Loucy (cell line): Measurements from ENCODE around the gene DNAJA3.

Experiments used
- EZH2phosphoT487 ChIP-seq: fragments of 200-600 bp; IDR thresholded peaks from 2 replicates; pipeline ENCODE4 v1.6.1; 2018; ENCODE audit warnings: antibody characterized with exemption, mild to moderate bottlenecking, moderate library complexity, borderline replicate concordance
- TF ChIP-seq, protein P1 (sequence below): fragments of 200-600 bp; sonication (generic); conservative IDR thresholded peaks from 2 replicates; pipeline ENCODE4 v1.5.1; 2014; ENCODE audit warnings: mild to moderate bottlenecking, antibody characterized with exemption, low read length

DNA sequence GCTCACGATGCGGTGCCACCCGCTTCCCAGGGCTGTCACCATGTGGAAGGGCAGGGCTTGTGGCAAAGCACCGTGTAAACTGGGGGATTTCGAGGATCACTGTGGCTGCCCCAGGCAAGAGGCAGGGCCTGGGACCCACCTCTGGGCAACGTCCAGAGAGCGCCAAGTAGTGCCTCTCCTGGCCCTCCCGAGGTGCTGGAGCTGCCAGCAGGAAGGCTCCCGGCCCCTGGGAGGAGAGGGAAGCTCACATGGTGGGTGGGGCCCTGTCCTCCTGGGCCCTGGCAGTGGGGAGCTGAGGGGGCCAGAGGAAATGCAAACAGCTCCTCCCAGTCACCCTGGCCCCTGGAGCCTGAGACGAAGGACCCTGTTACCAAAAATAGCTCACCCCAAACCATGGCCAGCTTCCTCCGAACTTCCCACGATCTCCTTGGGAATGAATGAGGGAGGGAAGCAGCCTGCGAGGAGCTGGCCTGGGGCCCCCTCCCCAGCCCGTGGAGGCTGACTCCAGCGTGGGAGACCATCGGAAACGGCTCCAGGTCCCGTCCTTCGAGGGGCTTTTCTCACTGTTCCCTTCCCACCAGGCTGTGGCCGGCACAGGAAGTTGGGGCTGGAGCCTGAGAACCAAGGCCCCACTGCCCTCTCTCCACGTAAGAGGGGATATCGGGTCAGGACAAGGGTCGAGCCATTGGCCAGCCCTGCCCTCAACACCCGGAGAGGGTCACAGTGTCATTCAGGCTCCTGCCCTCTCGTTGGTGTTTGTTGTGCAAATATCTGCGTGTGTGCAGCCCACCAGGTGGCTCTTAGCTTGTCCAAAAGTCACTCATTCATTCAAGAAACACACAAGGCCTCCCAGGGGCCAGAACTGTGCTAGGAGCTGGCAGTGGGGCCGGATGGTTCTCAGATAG, 36.4 kb upstream of the DNAJA3 start:
- TF ChIP-seq, protein P1, sequence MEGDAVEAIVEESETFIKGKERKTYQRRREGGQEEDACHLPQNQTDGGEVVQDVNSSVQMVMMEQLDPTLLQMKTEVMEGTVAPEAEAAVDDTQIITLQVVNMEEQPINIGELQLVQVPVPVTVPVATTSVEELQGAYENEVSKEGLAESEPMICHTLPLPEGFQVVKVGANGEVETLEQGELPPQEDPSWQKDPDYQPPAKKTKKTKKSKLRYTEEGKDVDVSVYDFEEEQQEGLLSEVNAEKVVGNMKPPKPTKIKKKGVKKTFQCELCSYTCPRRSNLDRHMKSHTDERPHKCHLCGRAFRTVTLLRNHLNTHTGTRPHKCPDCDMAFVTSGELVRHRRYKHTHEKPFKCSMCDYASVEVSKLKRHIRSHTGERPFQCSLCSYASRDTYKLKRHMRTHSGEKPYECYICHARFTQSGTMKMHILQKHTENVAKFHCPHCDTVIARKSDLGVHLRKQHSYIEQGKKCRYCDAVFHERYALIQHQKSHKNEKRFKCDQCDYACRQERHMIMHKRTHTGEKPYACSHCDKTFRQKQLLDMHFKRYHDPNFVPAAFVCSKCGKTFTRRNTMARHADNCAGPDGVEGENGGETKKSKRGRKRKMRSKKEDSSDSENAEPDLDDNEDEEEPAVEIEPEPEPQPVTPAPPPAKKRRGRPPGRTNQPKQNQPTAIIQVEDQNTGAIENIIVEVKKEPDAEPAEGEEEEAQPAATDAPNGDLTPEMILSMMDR, result no peak
- TF ChIP-seq EZH2phosphoT487, result no peak
